Measurements from ENCODE around the gene PDE4D.
"Not testable (repeated sequence)": the region's sequence is repeated elsewhere in the genome, so short reads cannot be mapped to it uniquely, and the experiment has no call there.

PDE4D gene

GRCh38 chr5:59019078-59019477 lies 874.4 kb downstream of the PDE4D start:
- DNase-seq: no peak

DNA sequence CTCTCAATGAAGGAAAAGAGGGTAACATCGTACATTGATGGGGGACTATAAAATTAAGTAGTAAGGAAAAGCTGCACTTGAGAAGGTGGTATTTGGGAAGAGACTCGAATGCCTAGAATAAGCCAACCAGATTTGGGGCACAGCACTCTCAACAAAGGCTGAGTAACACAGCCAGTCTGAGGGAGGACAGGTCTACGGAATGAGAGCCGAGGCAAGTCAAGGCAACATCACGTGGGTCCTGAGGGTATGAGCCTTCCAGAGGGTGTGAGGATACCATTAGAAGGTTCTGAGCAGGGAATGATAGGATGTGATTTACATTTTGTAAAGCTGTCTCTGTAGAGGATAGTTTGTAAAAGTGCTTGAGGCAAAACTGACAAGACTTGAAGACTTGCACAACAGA lies 876.6 kb downstream of the PDE4D start:
- no peak for DNase-seq

- no peak for DNase-seq
Observed at GRCh38 chr5:59008816-59009473, 884.6 kb downstream of the PDE4D start.

DNA sequence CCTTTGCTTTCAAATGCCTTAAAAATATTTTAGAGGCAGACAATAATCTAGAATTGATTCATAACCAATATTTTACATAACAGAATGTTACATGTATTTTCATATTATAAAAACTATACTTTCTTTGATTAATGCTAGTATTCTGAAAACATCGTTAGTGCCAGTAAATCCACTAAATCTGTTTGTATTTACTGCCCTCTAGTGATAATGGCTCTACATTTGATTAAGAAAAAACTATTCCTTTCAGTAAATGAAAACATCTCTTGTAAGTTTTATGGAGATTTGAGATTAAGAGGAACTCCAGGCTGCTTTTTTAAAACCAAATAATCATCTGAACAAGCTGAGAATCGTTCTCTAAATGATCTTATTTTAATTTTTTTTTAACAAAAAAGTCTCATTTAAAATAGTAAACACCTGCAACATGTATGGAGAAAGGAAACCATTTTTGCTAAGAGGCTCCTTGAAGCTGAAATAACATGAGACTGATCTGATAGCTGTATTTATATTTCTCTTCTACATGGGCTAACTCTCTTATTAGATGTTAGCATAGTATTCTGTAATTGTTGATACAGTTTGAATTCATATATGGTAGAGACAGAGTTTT lies 886.0 kb downstream of the PDE4D start:
- DNase-seq: no peak

DNA sequence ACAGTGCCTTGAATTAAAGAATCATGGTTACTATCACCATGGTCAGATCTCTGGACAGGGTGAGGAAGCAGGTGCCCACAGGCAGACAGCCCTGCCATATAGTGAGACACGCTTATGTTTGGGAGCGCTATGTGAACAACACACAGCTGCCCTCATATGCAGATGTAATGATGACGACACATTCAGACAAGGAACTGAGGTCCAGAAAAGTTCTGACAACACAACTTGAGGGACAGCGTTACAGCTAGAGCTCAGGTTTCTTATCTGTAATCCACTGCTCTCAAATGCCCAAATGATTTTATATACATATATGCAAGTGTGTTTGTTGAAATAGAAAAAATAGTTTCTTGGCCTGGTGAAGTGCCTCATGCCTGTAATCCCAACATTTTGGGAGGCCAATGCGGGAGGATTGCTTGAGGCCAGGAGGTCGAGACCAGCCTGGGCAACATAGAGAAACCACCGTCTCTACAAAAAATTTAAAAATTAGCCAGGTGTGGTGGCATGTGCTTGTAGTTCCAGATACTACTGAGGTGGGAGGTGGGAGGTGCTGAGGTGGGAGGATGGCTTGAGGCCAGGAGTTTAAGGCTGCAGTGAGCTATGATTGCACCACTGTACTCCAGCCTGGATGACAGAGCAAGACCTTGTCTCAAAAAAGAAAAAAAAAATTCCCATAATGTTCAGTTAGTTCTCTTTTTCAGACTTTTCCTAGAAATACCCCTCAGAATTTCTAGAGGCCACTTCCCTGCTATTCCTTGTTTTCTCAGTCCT lies 887.4 kb downstream of the PDE4D start:
- DNase-seq: no peak

- DNase-seq: no peak
Observed at GRCh38 chr5:59003641-59004040, 889.9 kb downstream of the PDE4D start.

- DNase-seq: no peak
Observed at GRCh38 chr5:59003124-59003523, 890.4 kb downstream of the PDE4D start.

DNA sequence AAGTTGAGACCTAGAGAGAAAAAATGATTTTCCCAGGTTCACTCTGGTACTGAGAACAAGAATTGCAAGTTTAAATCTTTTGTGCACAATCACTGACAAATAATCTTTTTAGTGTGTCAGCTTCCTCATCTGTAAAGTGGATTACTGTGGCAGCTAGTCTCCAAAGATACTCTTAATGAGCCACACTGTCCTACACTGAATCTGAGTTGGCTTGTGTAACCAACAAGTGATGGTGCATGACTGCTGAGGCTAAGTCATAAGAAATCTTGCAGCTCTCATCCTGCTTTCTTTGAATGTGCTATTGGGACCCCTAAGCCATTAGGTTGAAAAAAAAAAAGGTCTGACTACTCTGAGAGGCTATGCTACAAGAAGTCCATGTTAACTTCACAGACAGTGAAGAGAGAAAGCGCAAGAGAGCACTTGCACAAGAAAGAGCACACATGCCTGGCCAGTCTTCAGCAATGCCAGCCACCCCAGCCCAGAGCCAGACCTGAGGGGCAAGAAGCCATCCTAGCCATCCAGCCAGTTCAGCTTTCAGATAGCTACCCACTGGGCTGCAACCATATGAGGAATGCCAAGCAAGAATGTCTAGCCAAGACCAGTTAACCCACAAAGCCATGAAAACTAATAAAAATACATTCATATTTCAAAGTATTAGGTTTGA lies 891.2 kb downstream of the PDE4D start:
- DNase-seq: no peak

GRCh38 chr5:59001716-59002115 lies 891.8 kb downstream of the PDE4D start:
- DNase-seq: no peak

GRCh38 chr5:59001154-59001553 lies 892.4 kb downstream of the PDE4D start:
- DNase-seq: no peak

GRCh38 chr5:59000211-59000610 lies 893.3 kb downstream of the PDE4D start:
- no peak for DNase-seq

GRCh38 chr5:58999804-59000203 lies 893.7 kb downstream of the PDE4D start:
- no peak for DNase-seq

DNA sequence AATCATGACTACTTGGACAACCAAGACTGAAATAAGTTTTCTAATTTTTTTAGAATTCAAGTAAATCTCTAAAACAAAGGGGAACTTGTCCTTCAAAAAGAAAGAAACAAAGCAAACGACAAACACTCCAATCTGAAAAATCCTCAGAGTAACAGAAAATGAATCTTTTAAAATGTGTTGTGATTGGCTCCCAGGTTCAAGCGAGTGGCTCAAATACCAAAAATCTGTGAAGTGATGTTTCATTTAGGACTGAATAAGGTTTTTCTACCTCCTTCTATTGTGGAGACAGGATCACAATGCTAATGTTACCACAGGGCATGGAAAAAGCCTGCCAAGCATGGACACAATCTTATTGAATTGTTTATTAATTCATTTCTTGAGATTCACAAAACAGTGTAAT lies 895.0 kb downstream of the PDE4D start:
- no peak for DNase-seq

DNA sequence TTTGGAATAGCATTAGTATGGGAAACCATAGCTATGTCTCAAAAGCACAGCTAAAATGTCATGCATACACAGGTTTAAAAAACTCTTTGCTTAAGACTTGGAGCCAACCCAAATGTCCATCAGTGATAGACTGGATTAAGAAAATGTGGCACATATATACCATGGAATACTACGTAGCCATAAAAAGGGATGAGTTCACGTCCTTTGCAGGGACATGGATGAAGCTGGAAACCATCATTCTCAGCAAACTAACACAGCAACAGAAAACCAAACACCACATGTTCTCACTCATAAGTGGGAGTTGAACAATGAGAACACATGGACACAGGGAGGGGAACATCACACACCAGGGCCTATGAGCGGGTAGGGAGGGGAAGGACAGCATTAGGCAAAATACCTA lies 897.7 kb downstream of the PDE4D start:
- not testable (repeated sequence) for DNase-seq

GRCh38 chr5:58993461-58993860 lies 900.1 kb downstream of the PDE4D start:
- no peak for DNase-seq

DNA sequence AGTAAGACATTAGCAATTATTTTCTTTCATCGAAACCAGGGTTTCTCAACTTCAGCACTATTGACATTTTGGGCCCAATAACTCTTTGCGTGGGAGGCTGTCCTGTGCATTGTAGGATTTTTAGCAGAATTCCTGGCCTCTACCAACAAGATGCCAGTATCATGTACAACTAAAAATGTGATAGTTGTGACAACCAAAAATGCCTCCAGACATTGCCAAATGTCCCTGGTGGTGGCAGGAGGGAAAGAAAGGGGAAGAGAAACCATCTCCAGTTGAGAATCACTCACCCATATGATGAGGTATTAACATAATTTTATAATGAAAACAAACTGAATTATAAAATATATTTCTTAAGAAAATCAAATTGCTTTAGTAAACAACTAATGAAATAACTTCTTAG lies 904.6 kb downstream of the PDE4D start:
- no peak for DNase-seq

DNA sequence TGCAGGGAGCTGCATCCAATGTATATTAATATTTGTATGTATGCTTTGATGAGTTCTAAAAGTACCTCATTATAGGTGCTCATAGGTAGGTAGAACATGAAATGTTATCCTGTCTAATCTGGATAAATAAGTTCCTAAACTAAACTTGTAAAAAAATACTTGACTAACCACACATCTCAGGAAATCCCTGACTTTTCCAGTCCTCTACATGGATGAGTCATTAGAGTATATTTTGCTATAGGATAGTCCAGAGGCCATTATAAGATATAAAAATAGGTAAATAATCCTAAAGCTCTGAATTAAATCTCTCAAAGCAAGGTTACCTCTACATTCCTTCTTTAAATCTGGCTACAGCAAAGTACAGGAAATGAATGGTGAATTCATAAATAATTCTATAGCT lies 906.3 kb downstream of the PDE4D start:
- no peak for DNase-seq

DNA sequence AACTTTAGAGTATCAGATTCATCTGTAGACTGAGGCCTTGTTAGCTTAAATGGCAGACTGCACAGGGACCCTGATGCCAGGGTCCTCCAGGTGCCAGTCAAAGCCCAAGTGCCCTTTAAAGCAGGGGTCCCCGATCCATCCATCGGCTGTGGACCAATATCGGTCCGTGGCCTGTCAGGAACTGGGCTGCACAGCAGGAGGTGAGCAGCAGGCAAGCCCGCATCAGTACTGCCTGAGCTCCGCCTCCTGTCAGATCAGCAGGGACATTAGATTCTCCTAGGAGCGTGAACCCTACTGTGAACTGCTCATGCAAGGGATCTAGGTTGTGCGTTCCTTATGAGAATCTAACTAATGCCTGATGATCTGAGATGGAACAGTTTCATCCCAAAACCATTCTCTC lies 907.2 kb downstream of the PDE4D start:
- no peak for DNase-seq

- no peak for DNase-seq
Observed at GRCh38 chr5:58985759-58986158, 907.8 kb downstream of the PDE4D start.

- DNase-seq: no peak
Observed at GRCh38 chr5:58985311-58985710, 908.2 kb downstream of the PDE4D start.

- no peak for DNase-seq
Observed at GRCh38 chr5:58983526-58984452, 909.7 kb downstream of the PDE4D start.

- no peak for DNase-seq
Observed at GRCh38 chr5:58980890-58981289, 912.6 kb downstream of the PDE4D start.

GRCh38 chr5:58979090-58979489 lies 914.4 kb downstream of the PDE4D start:
- no peak for DNase-seq

Measured in 8988T (cell line).